GM18861 (cell line): ENCODE data around the gene SECISBP2L.
"Not testable (repeated sequence)": the region's sequence is repeated elsewhere in the genome, so short reads cannot be mapped to it uniquely, and the experiment has no call there.

Experiments used
- ATAC-seq: cut with Tn5 transposase; IDR thresholded peaks from one replicate; pipeline ENCODE4 v1.9.1; 2021; ENCODE audit not compliant: unreplicated experiment

Gene SECISBP2L, protein sequence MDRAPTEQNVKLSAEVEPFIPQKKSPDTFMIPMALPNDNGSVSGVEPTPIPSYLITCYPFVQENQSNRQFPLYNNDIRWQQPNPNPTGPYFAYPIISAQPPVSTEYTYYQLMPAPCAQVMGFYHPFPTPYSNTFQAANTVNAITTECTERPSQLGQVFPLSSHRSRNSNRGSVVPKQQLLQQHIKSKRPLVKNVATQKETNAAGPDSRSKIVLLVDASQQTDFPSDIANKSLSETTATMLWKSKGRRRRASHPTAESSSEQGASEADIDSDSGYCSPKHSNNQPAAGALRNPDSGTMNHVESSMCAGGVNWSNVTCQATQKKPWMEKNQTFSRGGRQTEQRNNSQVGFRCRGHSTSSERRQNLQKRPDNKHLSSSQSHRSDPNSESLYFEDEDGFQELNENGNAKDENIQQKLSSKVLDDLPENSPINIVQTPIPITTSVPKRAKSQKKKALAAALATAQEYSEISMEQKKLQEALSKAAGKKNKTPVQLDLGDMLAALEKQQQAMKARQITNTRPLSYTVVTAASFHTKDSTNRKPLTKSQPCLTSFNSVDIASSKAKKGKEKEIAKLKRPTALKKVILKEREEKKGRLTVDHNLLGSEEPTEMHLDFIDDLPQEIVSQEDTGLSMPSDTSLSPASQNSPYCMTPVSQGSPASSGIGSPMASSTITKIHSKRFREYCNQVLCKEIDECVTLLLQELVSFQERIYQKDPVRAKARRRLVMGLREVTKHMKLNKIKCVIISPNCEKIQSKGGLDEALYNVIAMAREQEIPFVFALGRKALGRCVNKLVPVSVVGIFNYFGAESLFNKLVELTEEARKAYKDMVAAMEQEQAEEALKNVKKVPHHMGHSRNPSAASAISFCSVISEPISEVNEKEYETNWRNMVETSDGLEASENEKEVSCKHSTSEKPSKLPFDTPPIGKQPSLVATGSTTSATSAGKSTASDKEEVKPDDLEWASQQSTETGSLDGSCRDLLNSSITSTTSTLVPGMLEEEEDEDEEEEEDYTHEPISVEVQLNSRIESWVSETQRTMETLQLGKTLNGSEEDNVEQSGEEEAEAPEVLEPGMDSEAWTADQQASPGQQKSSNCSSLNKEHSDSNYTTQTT

DNA sequence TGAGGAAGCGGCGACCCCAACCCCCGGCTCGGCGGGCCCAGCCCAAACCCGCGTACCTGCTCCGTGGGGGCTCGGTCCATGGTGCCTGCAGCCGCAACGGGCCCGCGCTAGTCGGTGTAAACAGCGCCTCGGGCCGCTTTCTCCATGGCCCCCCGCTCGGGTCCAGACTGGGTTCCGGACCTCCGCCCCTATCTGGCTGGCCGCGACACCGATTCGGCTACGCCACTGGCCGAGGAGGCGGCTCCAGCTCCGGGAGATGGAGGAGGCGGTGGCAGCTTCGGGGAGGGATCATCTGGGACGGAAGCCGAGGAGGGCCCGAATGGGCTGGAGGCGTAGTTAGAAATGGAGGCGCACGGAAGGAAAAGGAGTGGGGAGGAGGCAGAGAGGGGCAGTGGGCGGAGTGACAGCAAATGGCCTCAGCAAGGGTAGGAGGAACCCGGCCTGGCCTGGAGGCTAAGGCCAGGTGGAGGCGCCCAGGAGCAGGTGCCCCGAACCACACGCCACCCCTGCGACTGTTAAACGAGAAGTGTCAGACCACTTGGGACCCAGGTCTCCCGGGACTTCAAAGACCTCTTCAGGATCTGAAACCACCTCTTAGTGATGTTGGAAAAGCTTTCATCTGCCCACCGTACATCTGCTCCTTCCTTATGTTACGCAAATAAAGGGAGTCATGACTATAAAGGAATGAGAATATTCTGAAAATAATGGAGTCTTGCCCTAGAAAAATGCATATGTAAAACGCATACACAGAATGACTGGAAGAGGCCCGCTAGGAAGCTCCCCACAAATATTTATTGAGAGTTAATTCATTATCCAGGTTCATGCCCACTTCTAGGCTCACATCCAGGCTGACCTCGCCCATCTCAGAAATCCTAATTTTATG is at the start of gene SECISBP2L:
Gene SECISBP2L (minus strand): TSS at position 227 of the 883 bp plus-strand sequence. CDS start 147 bp downstream, at position 80.
- peak; percentile 82 for ATAC-seq

DNA sequence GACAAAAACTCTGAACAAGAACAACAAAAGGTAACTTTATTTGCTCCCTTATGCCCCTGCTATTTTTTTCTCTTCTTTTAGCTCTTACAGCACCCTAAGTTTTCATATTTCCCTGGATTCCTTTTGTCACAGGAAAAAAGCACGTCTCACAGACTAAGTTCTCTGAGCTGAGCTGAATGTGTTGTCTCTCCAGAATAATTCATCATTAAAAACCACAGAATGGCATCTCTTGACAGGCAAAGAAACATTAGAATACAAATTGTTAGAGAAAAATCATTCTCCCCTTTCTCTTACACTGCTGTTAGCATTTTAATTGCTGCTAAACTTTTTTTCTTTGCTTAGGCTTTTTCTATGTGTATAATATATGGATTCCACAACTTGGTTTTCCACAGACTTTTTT is 48.7 kb upstream of the SECISBP2L start:
- ATAC-seq, result no peak

DNA sequence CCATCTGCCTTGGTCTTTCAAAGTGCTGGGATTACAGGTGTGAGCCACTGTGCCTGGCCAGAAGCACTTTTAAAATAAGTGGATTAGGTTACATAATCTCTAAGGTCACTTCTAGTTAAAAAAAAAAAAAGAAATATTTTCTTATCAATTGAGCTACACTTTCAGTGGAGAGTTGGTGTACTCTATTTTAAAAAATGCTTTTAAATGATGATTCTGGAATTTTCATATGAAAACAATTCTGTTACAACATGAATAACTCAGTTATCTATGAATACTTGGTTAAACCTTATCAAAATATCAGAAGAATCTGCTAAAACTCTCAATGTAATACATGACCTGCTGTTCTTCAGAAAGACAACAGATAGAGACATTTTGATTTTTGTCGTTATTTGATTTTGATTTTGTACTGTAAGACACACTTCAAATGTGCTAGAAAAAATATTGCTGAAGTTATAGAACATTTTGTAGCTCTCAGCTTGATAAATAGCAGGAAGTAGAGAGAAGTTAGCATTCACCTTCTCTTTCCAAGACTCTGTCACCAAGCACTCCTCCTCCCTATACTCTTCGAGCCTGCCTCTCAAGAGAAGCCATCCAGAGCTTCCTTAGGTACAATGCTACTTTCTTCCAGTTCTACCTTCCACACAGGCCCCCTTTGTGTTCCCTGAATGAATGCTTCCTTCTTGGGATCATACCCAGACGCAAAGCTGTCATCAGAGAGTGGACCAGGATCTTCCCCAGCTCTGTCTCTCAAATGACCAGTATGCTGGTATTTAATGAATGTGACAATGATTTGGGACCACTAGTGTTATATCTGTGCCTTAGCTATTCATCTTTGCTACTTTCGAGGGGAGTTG is 47.2 kb upstream of the SECISBP2L start:
- ATAC-seq, result no peak

DNA sequence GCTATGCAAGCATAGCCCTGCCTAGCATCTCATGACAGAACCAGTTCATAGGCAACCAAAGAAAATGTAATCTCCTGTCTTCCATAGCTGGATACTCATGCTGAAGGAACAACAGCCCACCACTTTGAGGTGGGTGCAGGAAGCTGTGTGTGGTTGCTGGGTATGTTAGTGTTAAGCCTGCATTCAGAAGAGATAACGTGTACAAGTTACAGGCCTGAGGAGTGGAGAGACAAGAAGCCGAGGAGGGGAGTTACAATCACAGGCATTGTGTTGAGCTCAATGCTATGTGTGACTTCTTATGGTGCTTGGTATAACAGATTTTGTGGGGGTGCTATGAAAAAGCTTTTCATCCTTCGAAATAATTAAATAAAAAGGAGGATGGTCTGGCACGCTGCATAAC is 42.8 kb upstream of the SECISBP2L start:
- ATAC-seq, result no peak

DNA sequence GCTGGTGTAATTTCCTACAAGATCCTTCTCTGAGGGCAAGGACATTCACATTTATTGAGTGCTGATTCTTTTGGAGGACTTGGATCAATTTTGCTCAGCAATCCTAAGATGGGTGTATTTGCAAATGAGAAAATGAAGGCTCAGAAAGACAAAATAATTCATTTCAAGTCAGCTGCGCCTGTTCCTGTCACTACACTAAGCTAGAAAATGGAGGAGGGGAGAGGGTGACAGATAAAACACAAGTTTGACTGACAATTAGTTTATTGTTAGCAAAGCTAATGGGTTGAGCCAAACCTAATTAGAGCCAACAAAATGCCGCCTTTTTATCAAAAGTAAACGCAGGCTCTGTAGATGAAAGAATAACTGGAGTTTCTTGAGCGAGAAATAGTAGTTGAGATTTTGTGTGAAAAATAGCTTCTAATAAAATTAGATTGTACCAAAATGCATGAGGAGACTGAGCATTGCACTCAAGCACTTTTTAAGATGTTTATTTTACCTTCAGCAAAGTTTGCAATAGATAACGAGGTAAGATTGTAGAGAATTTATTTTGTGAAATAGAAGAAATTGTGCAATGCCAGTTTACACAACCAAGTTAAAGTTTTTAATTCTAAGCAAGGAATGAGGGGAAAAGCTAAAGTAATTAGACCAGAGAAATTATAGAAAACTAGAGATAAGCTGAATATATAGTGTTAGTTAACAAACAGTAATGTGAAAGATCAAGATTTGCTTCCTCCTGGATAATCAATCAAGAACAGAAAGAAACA is 39.6 kb upstream of the SECISBP2L start:
- ATAC-seq, result no peak

DNA sequence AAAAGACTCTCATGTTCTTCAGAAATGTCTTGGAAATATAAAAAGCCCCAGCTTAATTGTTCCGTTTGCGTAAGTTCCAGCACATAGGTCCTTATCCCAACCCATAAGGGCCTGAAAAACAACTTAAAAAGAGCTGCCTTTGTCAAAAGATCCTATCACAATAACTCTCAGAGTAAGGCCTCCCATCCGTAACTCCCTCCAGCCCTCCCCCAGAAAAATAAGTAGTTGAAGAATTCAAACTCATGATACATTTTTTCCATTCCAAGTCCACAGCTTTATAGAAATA is 38.0 kb upstream of the SECISBP2L start:
- no peak for ATAC-seq

DNA sequence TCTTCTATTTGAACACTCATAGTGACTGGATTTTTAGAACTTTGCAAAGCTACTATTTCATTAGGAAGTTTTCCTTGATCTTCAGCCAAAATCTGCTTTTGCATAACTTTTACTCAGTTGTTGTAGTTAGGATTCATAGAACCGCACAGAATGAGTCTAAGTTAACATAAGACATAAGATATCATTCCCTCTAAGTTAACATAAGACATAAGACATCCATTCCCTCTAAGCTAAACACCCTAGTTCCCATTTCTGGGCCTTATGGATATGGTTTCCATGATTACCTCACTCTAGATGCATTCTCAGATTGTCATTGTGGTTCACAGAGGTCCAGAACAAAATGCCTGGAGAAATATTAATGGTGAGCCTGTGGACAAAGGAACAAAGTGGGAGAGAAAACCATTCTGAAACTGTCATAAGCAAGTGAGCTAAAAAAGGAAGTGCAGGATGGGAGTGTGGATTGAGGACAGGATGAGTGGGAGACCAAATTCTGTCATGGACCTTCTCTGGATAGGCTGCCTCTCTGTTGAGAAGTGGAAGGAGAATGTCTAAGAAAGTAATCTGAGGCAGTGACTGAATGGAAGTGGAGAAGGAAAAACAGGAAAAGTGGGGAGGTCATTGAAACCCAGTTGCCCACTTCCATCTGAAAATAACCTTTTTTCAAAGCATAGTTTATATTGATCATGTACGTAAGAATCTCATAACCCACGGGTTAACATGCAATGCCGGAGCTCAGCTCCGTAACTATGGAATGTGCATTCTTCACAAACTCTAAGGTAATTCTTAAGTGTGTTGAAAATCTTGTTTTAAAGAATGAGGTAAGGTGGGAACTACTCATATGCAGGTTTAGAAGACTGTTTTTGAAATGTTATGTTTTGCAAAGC is 37.4 kb upstream of the SECISBP2L start:
- no peak for ATAC-seq

DNA sequence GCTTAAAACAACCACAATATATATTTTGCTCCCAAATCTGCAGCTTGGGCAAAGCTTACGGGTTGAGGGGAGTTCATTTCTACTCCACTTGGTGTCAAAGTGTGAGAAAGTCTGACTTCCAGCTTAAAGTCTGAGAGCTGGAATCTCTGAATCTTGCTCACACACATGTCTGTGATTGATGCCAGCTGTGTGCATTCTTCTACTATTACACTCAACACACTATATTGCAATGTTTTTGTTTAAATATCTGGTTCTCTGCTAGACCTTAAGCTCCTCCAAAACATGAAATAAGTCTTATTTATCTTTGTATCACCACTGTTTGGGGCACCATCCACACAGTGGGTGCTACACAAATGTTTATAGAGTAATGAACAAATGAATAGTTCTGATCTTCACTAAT is 36.7 kb upstream of the SECISBP2L start:
- no peak for ATAC-seq

DNA sequence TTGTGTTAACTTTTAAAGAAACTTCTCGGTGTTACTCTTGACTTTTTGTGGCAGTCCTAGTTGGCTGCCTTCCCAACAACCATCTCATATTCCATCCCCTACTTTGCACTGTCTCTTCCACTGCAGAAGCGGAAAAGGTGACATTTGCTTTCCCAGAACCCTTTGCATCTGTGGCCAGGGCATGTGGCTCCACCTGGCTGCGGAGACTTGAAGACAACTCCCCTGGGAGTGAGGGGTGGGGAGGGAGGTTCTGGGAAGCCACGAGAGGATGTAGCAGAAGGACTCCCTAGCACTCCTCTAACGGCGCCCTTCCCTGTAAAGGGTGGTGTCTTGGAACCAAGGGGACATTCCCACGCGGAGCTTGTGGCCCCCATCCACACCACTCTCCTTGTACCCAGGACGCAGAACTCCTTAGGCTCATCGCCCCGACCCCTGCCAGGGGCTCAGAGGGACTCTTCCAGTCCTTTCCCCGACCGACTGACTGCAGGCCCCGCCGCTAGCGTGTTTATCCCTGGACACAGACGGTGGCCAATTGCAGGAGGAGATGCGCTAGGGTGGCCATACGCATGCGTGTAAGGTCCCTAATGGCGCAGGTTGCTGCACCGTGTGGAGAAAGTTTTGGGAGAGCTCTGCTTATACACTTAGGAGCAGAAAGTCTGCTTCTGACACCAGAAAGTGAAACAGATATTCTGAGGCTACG is 33.2 kb upstream of the SECISBP2L start:
- ATAC-seq, result no peak

DNA sequence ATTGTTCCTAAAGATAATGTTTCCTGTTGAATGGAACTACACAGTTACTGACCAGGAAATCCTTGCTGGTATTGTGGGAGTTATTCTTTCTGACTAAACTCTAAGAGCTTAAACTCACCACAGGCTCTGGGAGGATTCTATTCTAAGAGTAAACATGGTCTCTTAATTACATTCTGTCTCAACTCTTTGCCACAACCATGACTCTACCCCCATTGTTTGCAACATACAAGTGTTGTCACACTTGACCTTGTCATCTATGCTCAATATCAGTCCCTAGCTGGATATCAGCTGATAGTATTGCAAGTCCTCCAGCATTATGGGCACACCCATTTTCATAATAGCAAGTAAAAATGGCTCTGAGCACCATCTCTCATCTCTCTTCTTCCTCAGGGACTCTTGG is 29.6 kb upstream of the SECISBP2L start:
- no peak for ATAC-seq

DNA sequence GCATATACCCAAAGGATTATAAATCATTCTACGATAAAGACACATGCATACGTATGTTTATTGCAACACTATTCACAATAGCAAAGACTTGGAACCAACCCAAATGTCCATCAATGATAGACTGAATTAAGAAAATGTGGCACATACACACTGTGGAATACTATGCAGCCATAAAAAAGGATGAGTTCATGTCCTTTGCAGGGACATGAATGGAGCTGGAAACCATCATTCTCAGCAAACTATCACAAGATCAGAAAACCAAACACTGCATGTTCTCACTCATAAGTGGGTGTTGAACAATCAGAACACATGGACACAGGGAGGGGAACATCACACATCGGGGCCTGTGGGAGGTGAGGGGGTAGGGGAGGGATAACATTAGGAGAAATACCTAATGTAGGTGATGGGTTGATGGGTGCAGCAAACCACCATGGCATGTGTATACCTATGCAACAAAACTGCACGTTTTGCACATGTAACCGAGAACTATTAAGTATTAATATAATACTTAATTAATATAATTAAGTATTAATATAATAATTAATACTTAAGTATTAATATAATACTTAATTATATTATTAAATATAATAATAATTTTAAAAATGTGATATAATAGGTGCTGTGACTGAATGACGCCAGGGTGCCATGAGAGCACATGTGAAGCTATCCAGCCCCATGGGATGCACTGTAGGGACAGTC is 28.5 kb upstream of the SECISBP2L start:
- ATAC-seq, result not testable (repeated sequence)

DNA sequence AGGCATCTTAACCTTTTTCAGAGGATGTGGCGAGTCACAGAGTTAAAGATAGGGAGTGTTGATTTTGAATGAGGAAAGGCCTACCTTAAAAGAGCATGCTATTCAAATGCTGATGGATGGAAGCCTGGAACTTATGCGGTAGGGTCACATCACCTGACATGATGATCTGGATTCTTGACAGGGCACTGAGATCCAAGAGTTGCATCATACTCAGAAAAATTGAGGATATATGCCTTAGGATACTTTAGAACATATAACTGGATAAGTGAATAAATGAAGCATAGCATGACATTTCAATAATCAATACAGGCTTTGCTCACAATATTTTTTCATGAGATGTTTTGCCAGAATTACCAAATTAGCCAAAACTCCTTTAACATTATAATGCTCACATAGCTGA is 20.1 kb upstream of the SECISBP2L start:
- ATAC-seq, result no peak

DNA sequence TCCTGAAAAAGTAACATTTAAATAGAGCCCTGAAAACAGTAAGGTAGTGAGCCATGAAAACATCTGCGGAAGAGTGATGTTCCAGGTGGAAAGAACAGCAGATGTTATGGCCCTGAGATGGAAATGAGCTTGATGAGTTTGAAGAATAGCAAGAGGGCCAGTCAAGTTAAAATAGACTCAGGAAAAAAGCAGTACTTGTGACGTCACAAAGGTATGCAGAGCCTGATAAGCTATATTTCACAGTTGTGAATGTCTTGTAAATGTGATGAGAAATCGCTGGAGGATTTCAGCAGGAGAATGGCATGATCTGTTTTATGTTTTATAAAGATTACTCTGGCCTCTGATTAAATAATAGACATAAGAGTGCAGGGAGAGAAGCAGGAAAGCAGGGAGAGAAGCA is 18.6 kb upstream of the SECISBP2L start:
- ATAC-seq, result no peak

DNA sequence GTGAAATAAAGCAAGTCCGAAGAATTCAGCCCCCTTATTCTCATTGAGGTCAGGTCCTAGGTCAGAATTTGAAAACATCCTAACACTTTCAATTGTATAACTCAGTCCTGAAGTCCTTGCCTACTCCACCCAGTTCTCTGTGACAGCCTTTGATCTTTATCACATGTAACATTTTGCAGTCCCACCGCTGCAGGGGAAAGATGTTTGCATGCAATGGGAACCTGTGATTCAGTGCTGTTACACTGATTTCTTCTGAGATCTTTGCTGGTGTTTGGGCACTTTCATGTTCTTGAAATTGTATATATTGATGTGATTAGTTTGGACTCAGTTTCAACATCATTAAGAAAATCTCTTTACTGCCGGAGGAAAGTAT is 18.0 kb upstream of the SECISBP2L start:
- ATAC-seq, result no peak

DNA sequence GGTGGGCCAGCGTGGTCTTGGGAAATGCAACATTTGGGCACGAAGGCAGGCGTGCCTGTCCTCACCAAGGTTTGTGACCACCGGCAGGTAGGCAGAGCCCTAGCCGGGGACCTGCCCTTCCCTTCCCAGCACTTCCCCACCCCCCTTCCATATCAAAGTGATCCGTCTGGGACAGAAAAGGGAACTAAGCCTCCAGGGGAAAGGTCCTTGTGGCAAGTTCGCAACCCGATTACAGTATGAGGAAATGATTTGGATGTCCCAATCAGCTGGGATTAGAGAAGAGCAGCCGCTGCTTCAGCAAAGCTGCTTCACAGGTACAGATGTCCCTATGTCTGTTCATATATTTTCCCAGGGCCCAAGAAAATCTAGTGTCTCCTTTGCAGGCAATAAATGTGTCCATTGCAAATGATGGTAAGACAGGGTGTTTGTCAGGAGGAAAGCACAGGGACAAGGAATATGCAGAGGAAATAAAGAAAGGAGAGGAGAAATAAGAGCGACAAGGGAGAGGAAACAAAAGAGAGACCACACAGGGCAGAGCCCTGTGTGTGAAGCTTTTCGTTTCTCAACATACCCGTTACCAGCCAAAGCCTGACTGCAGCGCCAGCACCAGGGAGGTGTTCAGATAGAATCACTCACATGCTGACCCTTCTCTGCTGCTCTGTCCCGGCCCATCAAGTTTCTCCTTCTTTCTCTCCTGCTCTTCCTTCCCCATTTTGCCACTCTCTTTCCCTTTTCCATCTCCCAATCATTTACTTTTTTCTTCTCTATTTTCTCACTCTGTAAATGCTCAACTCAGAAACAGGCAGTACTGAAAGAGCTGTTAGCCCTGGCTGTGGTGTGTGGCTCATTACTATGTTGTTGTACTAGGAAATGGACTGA is 17.4 kb upstream of the SECISBP2L start:
- ATAC-seq, result no peak

DNA sequence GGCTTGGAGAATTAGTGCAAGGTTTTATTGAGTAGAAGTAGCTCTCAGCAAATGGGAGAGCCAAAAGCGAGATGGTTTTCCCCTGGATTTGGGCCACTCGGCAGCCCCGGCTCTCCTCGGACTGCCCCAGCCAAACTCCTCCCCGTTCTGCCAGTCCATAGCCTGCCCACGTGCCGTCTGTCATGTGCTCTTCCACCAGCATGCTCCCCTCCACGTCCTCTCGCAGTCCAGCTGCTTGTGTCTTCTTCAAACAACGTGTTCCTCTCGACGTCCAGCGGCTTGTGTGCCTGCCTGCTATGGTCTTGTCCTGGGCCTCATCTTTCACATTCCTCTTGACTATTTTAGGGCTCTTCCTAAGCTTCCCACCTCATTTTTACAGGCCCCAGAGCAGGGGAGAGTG is 16.7 kb upstream of the SECISBP2L start:
- ATAC-seq, result no peak
